ENCODE data around the gene ANKRD6.

The ANKRD6 gene

DNA sequence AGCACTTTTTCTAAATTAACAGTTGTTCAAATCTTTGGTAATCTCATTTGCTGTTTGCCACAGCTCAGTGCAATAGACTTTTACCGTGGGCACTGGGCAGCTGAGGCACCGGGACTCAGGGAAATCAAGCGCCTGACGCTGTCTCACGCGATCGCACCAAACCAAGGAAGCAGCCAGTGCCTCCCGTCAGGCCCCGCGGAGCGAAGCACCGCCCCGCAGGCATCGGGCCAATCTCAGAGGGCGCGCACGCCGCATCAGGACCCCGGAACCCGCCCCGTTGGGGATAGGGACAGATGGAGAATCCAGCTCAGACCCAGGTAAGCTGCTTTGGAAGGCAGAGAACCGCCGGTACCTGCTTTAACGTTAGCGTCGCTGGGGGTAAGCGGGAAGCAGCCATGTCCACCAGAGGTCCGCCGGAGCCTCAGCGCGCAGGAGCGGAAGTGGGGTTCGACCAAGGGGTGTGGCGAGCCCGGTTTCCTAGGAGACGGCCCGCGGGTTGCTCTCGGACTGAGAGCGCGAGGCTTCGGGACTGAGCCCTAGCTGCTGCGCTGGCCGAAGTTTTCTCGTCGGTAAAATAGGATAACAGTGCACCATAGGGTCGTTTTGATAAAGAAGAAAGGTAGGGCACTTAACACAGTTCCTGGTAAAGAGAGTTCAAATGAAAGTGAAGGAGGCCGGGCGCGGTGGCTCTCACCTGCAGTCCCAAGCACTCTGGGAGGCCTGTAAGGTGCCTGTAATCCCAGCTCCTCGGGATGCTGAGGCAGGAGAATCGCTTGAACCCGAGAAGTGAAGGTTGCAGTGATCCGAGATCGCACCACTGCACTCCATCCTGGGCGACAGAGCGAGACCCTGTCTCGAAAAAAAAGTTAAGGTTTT is 205.6 kb downstream of the ANKRD6 start, which contains the start of gene LYRM2:
TSS of gene LYRM2 (minus strand) at position 428 of the 876 bp plus-strand sequence. CDS start at position 397, 31 bp downstream.
- TF ChIP-seq, protein P1, sequence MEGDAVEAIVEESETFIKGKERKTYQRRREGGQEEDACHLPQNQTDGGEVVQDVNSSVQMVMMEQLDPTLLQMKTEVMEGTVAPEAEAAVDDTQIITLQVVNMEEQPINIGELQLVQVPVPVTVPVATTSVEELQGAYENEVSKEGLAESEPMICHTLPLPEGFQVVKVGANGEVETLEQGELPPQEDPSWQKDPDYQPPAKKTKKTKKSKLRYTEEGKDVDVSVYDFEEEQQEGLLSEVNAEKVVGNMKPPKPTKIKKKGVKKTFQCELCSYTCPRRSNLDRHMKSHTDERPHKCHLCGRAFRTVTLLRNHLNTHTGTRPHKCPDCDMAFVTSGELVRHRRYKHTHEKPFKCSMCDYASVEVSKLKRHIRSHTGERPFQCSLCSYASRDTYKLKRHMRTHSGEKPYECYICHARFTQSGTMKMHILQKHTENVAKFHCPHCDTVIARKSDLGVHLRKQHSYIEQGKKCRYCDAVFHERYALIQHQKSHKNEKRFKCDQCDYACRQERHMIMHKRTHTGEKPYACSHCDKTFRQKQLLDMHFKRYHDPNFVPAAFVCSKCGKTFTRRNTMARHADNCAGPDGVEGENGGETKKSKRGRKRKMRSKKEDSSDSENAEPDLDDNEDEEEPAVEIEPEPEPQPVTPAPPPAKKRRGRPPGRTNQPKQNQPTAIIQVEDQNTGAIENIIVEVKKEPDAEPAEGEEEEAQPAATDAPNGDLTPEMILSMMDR (IDR thresholded peaks at IDR 0.05): no peak

GRCh38 chr6:89640804-89641203 is 207.9 kb downstream of the ANKRD6 start:
- TF ChIP-seq, protein P1 (IDR thresholded peaks at IDR 0.05): no peak

GRCh38 chr6:89642956-89643355 is 210.0 kb downstream of the ANKRD6 start:
- TF ChIP-seq, protein P1 (IDR thresholded peaks at IDR 0.05): no peak

- TF ChIP-seq, protein P1 (IDR thresholded peaks at IDR 0.05): no peak
Measured at GRCh38 chr6:89643406-89643805, 210.5 kb downstream of the ANKRD6 start.

GRCh38 chr6:89644864-89645263 is 211.9 kb downstream of the ANKRD6 start:
- TF ChIP-seq, protein P1 (IDR thresholded peaks at IDR 0.05): no peak

DNA sequence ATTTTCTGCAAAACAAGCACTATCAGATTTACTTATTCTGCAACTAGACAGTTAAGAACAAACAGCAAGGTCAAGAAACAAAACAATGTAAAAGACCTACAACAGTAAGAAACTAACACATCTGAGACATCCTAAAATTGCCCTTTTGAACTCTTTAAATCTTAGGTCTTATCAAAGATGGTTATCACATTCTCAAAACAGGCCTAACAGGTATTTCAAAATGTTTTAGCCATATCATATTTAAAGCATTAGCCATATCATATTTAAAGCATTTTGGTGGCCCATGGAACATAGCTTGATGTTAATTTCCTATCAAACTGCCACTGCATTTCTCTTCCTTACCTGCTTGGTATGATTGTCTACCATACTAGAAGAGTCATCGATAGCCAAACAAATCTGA is 216.7 kb downstream of the ANKRD6 start:
- TF ChIP-seq, protein P1 (IDR thresholded peaks at IDR 0.05): no peak

GRCh38 chr6:89650579-89650978 is 217.6 kb downstream of the ANKRD6 start:
- TF ChIP-seq, protein P1 (IDR thresholded peaks at IDR 0.05): no peak

Data from LNCAP (cell line).